Panc1 (cell line): Measurements from ENCODE around the gene CAPN11. TPM values are rescaled to one million over a fixed set of nuclear protein-coding genes. Genes with fewer than 3 reads are reported as not detected.
"Not testable (repeated sequence)": the region's sequence is repeated elsewhere in the genome, so short reads cannot be mapped to it uniquely, and the experiment has no call there.

Source experiments
- ATAC-seq: fragments of 200-7000 bp; cut with Tn5 transposase; 2 replicates; pipeline ENCODE4 v1.9.1; 2020; ENCODE audit warnings: mild to moderate bottlenecking, moderate library complexity
- BruUV-seq: library from RNA; stranded (reverse); fragments of 400-500 nt; replicated peaks from 2 replicates; lab custom pipeline; 2021; lab: Mats Ljungman, UMichigan
- CTCF ChIA-PET: fragments of 300-600 bp; sonication (Branson Sonifier 250); formaldehyde crosslinking; loops from one replicate; lab custom pipeline; 2022; ENCODE audit warnings: antibody characterized with exemption; lab: Charles Lee
- POLR2A ChIA-PET: fragments of 300-600 bp; sonication (Branson Sonifier 250); formaldehyde crosslinking; loops from one replicate; lab custom pipeline; 2022; ENCODE audit warnings: antibody characterized with exemption; lab: Charles Lee
- DNase-seq: peaks from one replicate; pipeline ENCODE4 v3.0.0-alpha.2; 2010; ENCODE audit warnings: low read depth, low spot score
- H3K27ac ChIP-seq: 2 replicates; pipeline ENCODE4 v1.5.1; 2011; ENCODE audit warnings: mild to moderate bottlenecking, low read length, inconsistent platforms
- H3K27me3 ChIP-seq: fragments of 200-500 bp; sonication (Bioruptor generic); 2 replicates; pipeline ENCODE4 v1.6.0; 2014; ENCODE audit warnings: low read length, inconsistent platforms; ENCODE audit not compliant: control insufficient read depth, insufficient read depth
- H3K36me3 ChIP-seq: fragments of 200-500 bp; sonication (Bioruptor generic); 2 replicates; pipeline ENCODE4 v1.5.1; 2014; ENCODE audit warnings: inconsistent platforms, mild to moderate bottlenecking, low read length, moderate library complexity; ENCODE audit not compliant: control insufficient read depth, insufficient read depth
- H3K4me1 ChIP-seq: 2 replicates; pipeline ENCODE4 v1.5.1; 2011; ENCODE audit warnings: inconsistent platforms, mild to moderate bottlenecking, low read length, moderate library complexity; ENCODE audit not compliant: control insufficient read depth, insufficient read depth
- H3K4me3 ChIP-seq, 2 experiments: 2 replicates each; pipeline ENCODE4 v1.5.1; 2011 to 2012; ENCODE audit warnings: low read depth in 2 of 2, low read length in 2 of 2, mild to moderate bottlenecking in 2 of 2, inconsistent platforms in 1 of 2, moderate library complexity in 1 of 2
- H3K9me3 ChIP-seq: fragments of 200-500 bp; sonication (Bioruptor generic); 2 replicates; pipeline ENCODE4 v1.5.1; 2014; ENCODE audit warnings: low read depth, mild to moderate bottlenecking, inconsistent platforms, low read length, moderate library complexity; ENCODE audit not compliant: control insufficient read depth, insufficient read depth
- CTCF ChIP-seq: fragments of 450-650 bp; IDR thresholded peaks from 2 replicates; pipeline ENCODE4 v1.5.1; 2017; ENCODE audit warnings: mild to moderate bottlenecking
- POLR2AphosphoS5 ChIP-seq: IDR thresholded peaks from 2 replicates; pipeline ENCODE4 v1.6.1; 2012; ENCODE audit warnings: mild to moderate bottlenecking, low read depth, low read length, moderate library complexity
- SIN3A ChIP-seq: IDR thresholded peaks from 2 replicates; pipeline ENCODE4 v1.6.1; 2012; ENCODE audit warnings: low read depth, mild to moderate bottlenecking, low read length, moderate library complexity, borderline replicate concordance; ENCODE audit not compliant: insufficient read depth
- TCF7L2 ChIP-seq: IDR thresholded peaks from 2 replicates; pipeline ENCODE4 v1.6.1; 2011; ENCODE audit warnings: mild to moderate bottlenecking, low read depth, low read length, inconsistent platforms
- in situ Hi-C: cut with HindIII; loops from 2 replicates; pipeline ENCODE4 v1.10.0; 2016; ENCODE audit warnings: low sequenced_read_pairs, low pct_unique_long_range_greater_than_20kb
- intact Hi-C: fragments of 100-400 bp; cut with micrococcal nuclease; formaldehyde crosslinking; loops from one replicate; pipeline ENCODE4 v1.10.0; 2022; ENCODE audit not compliant: unreplicated experiment
- total RNA-seq: library from RNA; stranded (reverse); gene quantifications from one replicate; pipeline ENCODE4 v1.2.1, GENCODE V29; 2021; ENCODE audit not compliant: unreplicated experiment
- TF ChIP-seq, protein P1 (sequence below), 2 experiments: IDR thresholded peaks; 2 replicates each; pipeline ENCODE4 v1.6.1; 2011 to 2012; ENCODE audit warnings: low read depth in 2 of 2, control low read depth in 1 of 2, low read length in 1 of 2, mild to moderate bottlenecking in 1 of 2, moderate library complexity in 1 of 2; ENCODE audit not compliant: insufficient read depth in 1 of 2

Gene CAPN11
- total RNA-seq, 1 experiment from 2014 or later = 1.2 TPM

DNA sequence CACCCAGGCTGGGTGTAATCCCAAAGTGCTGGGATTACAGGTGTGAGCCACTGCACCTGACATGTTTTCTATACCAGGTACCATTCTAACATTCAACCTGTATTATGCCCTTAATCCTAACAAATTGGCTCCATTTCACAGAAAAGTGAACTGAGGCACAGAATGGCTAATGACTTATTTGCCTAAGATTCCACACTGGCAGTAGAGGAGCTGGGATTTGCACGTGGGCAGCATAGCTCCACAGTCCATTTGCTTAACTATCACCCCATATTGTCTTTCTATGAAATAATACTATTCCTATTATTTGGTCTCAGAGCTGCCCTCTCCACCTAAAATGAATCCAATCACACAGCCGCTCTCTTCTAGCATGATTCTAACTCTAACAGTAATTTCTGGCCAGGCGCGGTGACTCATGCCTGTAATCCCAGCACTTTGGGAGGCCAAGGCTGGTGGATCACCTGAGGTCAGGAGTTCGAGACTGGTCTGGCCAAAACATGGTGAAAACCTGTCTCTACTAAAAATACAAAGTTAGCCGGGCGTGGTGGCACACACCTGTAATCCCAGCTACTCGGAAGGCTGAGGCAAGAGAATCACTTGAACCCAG is 34.8 kb downstream of the CAPN11 start:
- ATAC-seq (no peak), DNase-seq (no peak)
- in situ Hi-C loops (no loop called here), intact Hi-C loops (no loop called here)
- no TSS peak for BruUV-seq
- TF ChIP-seq POLR2AphosphoS5 (no peak), TCF7L2 (no peak), SIN3A (no peak), CTCF (no peak)
- TF ChIP-seq, protein P1, sequence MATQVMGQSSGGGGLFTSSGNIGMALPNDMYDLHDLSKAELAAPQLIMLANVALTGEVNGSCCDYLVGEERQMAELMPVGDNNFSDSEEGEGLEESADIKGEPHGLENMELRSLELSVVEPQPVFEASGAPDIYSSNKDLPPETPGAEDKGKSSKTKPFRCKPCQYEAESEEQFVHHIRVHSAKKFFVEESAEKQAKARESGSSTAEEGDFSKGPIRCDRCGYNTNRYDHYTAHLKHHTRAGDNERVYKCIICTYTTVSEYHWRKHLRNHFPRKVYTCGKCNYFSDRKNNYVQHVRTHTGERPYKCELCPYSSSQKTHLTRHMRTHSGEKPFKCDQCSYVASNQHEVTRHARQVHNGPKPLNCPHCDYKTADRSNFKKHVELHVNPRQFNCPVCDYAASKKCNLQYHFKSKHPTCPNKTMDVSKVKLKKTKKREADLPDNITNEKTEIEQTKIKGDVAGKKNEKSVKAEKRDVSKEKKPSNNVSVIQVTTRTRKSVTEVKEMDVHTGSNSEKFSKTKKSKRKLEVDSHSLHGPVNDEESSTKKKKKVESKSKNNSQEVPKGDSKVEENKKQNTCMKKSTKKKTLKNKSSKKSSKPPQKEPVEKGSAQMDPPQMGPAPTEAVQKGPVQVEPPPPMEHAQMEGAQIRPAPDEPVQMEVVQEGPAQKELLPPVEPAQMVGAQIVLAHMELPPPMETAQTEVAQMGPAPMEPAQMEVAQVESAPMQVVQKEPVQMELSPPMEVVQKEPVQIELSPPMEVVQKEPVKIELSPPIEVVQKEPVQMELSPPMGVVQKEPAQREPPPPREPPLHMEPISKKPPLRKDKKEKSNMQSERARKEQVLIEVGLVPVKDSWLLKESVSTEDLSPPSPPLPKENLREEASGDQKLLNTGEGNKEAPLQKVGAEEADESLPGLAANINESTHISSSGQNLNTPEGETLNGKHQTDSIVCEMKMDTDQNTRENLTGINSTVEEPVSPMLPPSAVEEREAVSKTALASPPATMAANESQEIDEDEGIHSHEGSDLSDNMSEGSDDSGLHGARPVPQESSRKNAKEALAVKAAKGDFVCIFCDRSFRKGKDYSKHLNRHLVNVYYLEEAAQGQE (IDR thresholded peaks at IDR 0.05; ENCODE audit: insufficient read depth in 1 of 2, low read depth in 2 of 2, low read length in 1 of 2) = no peak
- Histone ChIP-seq H3K27ac (no peak overlapping the region), H3K27me3 (no peaks in the 10 kb centered on the region), H3K4me1 (no peaks in the 10 kb centered on the region), H3K9me3 (no peaks in the 10 kb centered on the region), H3K4me3 (no peak overlapping the region), H3K36me3 (no peaks in the 10 kb centered on the region)
- POLR2A ChIA-PET = interaction anchor here (0.7 kb wide), 1 partner anchor 30 kb away, joined by 3 read pairs; the partner anchor contains the start of gene SLC29A1
- CTCF ChIA-PET = no interaction called here

DNA sequence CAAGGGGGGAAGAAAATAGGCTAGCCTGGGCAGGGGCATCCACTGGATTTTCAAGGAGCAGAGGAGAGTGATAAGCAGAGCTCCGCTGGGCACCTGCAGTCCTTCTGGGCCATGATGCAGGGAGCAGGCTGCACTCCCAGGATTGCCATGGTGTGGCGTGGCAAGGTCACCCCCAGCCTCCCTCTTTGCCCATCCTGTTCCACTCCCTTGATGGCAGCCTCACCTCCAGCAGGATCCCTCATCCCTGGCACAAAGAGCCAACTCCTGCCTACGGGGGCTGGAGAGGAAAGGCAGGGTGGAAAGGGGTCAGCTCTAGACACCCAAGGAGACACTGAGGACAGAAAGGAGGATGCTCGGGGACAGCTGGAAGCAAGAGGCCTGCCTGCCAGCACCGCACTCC is 35.7 kb downstream of the CAPN11 start:
- CTCF ChIA-PET = interaction anchor here (0.6 kb wide), 1 partner anchor 30 kb away, joined by 5 read pairs; no protein-coding TSS in a partner anchor
- no TSS peak for BruUV-seq
- DNase-seq (no peak), ATAC-seq (no peak)
- H3K27ac ChIP-seq = no peak overlapping the region
- TF ChIP-seq, protein P1 (IDR thresholded peaks at IDR 0.05; ENCODE audit: insufficient read depth in 1 of 2, low read depth in 2 of 2, low read length in 1 of 2) = no peak
- no peak for TF ChIP-seq TCF7L2
- TF ChIP-seq POLR2AphosphoS5 = no peak
- TF ChIP-seq CTCF = no peak
- H3K9me3 ChIP-seq = no peaks in the 10 kb centered on the region
- POLR2A ChIA-PET = interaction anchor here (0.6 kb wide), 1 partner anchor 51 kb away, joined by 3 read pairs; no protein-coding TSS in a partner anchor
- no peaks in the 10 kb centered on the region for H3K27me3 ChIP-seq
- H3K4me3 ChIP-seq = no peak overlapping the region
- no peaks in the 10 kb centered on the region for H3K4me1 ChIP-seq
- H3K36me3 ChIP-seq = no peaks in the 10 kb centered on the region
- in situ Hi-C loops (no loop called here), intact Hi-C loops (no loop called here)

DNA sequence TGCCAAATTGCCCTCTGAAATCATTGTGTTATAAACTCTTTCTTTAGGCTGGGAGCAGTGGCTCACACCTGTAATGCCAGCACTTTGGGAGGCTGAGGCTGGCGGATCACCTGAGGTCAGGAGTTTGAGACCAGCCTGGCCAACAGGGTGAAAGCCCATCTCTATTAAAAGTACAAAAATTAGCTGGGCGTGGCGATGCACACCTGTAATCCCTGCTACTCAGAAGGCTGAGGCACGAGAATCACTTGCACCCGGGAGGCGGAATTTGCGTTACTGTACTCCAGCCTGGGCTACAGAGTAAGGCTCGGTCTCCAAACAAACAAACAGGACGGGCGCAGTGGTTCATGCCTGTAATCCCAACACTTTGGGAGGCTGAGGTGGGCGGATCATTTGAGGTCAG is 37.7 kb downstream of the CAPN11 start:
- H3K36me3 ChIP-seq, intact Hi-C loops, in situ Hi-C loops, BruUV-seq, POLR2A ChIA-PET, H3K4me3 ChIP-seq, DNase-seq, H3K9me3 ChIP-seq, H3K4me1 ChIP-seq, H3K27me3 ChIP-seq, H3K27ac ChIP-seq, CTCF ChIA-PET, ATAC-seq: not testable (repeated sequence)
